Measurements from ENCODE around the gene PRPF6. TPM values are rescaled to one million over a fixed set of nuclear protein-coding genes. Genes with fewer than 3 reads are reported as not detected.
A peak's percentile ranks its signal among the peaks of the same experiment; 100 is the strongest.

Gene PRPF6
- total and polyA plus RNA-seq, 4 donors: 44.9 to 92.4 (median 75.2) TPM

DNA sequence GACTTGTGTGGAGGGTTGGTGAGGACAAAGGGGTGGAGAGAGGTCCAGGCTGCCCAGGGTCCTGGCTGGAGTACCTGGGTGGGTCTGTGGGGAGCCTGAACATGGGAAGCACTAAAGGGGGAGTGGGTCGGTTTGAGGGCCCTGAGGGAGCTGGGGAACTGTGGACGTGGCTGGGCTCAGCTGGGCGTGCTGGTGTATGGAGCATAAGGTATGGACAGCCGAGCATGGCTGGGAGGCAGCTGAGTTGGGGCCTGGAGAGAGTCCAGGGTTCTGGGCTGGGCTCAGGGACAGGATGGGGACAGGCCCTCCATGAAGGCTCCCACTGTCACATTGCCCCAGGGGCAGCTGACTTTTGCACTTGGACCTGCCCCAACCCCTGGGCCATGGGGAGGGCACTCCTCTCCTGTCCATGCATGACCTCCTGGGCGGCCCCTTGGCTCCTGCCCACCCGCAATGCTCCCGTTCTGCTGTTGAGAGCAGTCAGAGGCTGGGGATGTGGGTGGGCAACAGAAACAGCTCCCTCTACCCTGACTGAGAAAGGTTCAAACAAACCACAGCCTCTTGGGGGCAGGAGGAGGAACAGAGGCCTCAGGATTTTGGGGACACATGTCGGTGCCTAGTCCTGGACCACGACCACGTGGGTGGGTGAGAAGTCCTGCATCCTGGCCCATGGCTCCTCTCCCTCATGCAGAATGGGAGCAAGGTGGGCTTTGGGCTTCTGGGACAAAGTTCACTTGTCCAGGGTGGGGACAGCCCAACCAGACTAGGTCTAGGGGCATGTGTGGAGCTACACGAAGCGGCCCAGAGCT is 59.5 kb downstream of the PRPF6 start:
- WGBS (ENCODE audit: insufficient coverage): 68% methylated on average over 9 of the region's 12 CpGs
- Histone ChIP-seq H3K4me3 (ENCODE audit: low read depth, low read length) (no peak overlapping the region), H3K27me3 (ENCODE audit: control insufficient read depth, insufficient read depth, low read length) (peaks cover 84% of the 10 kb centered on the region), H3K27ac (ENCODE audit: low read depth, low read length) (no peak overlapping the region), H3K9me3 (ENCODE audit: control insufficient read depth, insufficient read depth, low read length) (no peaks in the 10 kb centered on the region), H3K36me3 (ENCODE audit: control insufficient read depth, insufficient read depth, low read length) (peaks cover 16% of the 10 kb centered on the region), H3K4me1 (ENCODE audit: control insufficient read depth, insufficient read depth, low read length) (peaks cover 49% of the 10 kb centered on the region)
- DNase-seq (ENCODE audit: low read depth in 4 of 6, low spot score in 6 of 6): no peak

DNA sequence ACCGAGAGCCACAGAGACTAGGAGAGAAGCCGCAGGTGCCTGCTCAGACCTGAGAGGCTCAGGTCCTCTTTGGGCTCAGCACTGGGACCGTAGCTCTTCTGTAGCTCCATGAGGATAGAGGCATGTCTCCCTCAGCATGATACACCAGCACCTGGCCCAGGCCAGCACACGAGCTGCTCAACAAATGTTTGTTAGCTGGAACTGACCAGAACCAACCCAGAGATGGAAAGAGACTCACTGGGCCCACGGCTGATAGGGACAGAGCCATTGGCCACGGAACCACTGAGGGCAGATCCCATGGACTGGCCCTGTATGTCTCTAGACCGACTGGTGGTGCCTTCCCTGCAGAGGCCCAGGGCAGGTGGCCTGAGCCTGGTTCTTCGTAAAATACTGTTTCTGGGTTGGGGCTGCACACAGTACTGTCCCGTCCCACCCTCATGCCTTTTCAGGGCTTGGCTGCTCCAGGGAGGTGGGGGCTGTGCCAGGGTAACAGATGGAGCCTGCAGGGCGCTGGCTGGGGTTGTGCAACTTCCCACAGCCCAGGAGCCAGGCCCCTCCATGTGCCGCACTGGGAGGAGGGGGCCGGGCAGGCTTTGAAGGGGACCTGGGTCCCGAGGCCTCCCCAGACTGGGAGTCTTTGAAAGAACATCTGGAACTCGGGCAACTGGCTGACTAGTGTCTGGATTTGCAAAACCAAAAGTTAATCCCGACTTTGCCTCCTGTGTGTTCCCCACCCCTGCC is 60.3 kb downstream of the PRPF6 start:
- no peak overlapping the region for H3K4me3 ChIP-seq (ENCODE audit: low read depth, low read length)
- peaks cover 8% of the 10 kb centered on the region for H3K36me3 ChIP-seq (ENCODE audit: control insufficient read depth, insufficient read depth, low read length)
- 43% methylated on average over 15 of the region's 15 CpGs for WGBS (ENCODE audit: insufficient coverage)
- H3K27me3 ChIP-seq (ENCODE audit: control insufficient read depth, insufficient read depth, low read length): peaks cover 92% of the 10 kb centered on the region
- peaks cover 44% of the 10 kb centered on the region for H3K4me1 ChIP-seq (ENCODE audit: control insufficient read depth, insufficient read depth, low read length)
- no peak overlapping the region for H3K27ac ChIP-seq (ENCODE audit: low read depth, low read length)
- peak in 1 of 6 donors; percentile 61 for DNase-seq (ENCODE audit: low read depth in 4 of 6, low spot score in 6 of 6)
- H3K9me3 ChIP-seq (ENCODE audit: control insufficient read depth, insufficient read depth, low read length): no peaks in the 10 kb centered on the region

DNA sequence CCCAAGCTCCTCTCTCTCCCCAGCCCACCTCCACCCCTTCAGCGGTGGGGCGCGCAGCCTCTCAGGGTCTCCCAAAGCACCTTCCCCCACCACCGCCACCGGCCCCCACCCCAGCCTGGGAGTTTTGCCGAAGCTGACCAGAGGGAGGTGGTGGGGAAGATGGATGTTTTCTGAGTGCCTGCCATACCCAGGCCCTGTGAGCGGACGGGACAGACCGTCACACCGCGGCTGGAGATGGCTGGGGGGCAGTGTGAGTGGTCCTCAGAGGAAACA is 60.8 kb downstream of the PRPF6 start:
- no peak for DNase-seq (ENCODE audit: low read depth in 4 of 6, low spot score in 6 of 6)
- H3K27ac ChIP-seq (ENCODE audit: low read depth, low read length): no peak overlapping the region
- H3K36me3 ChIP-seq (ENCODE audit: control insufficient read depth, insufficient read depth, low read length): peaks cover 3% of the 10 kb centered on the region
- peaks cover 42% of the 10 kb centered on the region for H3K4me1 ChIP-seq (ENCODE audit: control insufficient read depth, insufficient read depth, low read length)
- no peak overlapping the region for H3K4me3 ChIP-seq (ENCODE audit: low read depth, low read length)
- H3K27me3 ChIP-seq (ENCODE audit: control insufficient read depth, insufficient read depth, low read length): peaks cover 93% of the 10 kb centered on the region
- WGBS (ENCODE audit: insufficient coverage): 7% methylated on average over 6 of the region's 11 CpGs
- no peaks in the 10 kb centered on the region for H3K9me3 ChIP-seq (ENCODE audit: control insufficient read depth, insufficient read depth, low read length)

DNA sequence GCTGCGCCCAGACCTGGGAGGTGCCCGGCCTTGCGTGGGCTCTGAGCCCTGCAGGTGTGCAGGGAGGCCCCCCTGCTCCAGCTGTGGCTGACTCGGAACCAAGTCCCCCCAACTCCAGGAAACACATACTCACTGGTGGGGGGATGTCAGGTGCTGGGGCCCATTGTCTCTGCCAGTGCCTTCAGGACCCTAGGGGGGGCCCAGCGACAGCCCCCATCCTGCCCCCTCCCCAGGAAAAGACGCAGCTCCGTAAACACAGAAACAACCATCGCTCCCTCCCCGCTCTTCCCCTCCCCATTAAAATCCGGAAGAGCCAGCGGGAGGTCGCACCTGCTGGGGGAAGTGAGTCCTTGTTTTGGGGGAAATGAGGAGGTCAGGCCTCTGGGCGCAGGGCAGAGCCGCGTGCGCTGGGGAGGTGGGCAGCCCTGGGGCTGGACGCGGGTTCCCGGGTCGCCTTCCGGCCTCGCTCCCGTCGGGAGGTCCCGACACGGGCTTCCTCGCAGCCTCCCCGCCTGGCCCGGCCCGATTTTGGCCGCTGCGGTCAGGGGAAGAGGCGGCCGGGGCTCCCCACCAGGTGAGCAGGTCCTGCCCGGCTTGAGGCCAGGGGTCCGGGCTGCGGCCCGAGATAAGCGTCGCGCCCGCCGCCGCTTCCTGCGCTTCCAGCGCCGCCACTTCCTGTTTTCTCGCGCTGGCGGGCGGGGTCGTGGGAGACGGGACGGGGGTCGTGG is 61.3 kb downstream of the PRPF6 start:
- Histone ChIP-seq H3K4me1 (ENCODE audit: control insufficient read depth, insufficient read depth, low read length) (peaks cover 37% of the 10 kb centered on the region), H3K27me3 (ENCODE audit: control insufficient read depth, insufficient read depth, low read length) (peaks cover 93% of the 10 kb centered on the region), H3K36me3 (ENCODE audit: control insufficient read depth, insufficient read depth, low read length) (no peaks in the 10 kb centered on the region), H3K9me3 (ENCODE audit: control insufficient read depth, insufficient read depth, low read length) (no peaks in the 10 kb centered on the region), H3K27ac (ENCODE audit: low read depth, low read length) (no peak overlapping the region), H3K4me3 (ENCODE audit: low read depth, low read length) (no peak overlapping the region)
- no peak for DNase-seq (ENCODE audit: low read depth in 4 of 6, low spot score in 6 of 6)
- under 1% methylated on average over 25 of the region's 55 CpGs for WGBS (ENCODE audit: insufficient coverage)

DNA sequence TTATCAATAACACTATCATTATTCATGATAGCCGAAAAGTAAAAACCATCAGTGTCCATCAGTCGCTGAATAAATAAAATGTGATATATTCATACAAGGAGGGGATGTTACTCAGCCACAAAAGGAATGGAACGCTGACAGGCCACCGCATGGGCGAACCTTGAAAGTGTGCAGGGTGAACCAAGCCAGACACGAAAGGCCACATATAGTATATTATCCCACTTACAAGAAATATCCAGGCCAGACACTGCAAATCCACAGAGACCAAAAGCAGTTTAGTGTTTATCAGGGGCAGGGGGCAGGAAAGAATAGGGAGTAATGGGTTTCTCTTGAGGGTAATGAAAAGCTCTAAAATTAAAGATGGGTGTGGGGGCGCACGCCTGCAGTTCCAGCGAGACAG is 62.8 kb downstream of the PRPF6 start:
- no peaks in the 10 kb centered on the region for H3K36me3 ChIP-seq (ENCODE audit: control insufficient read depth, insufficient read depth, low read length)
- H3K27me3 ChIP-seq (ENCODE audit: control insufficient read depth, insufficient read depth, low read length): peaks cover 91% of the 10 kb centered on the region
- peaks cover 33% of the 10 kb centered on the region for H3K4me1 ChIP-seq (ENCODE audit: control insufficient read depth, insufficient read depth, low read length)
- no peak overlapping the region for H3K4me3 ChIP-seq (ENCODE audit: low read depth, low read length)
- H3K9me3 ChIP-seq (ENCODE audit: control insufficient read depth, insufficient read depth, low read length): no peaks in the 10 kb centered on the region
- WGBS (ENCODE audit: insufficient coverage): no CpG with 5 or more reads among the region's 9 CpGs
- H3K27ac ChIP-seq (ENCODE audit: low read depth, low read length): no peak overlapping the region
- no peak for DNase-seq (ENCODE audit: low read depth in 4 of 6, low spot score in 6 of 6)

DNA sequence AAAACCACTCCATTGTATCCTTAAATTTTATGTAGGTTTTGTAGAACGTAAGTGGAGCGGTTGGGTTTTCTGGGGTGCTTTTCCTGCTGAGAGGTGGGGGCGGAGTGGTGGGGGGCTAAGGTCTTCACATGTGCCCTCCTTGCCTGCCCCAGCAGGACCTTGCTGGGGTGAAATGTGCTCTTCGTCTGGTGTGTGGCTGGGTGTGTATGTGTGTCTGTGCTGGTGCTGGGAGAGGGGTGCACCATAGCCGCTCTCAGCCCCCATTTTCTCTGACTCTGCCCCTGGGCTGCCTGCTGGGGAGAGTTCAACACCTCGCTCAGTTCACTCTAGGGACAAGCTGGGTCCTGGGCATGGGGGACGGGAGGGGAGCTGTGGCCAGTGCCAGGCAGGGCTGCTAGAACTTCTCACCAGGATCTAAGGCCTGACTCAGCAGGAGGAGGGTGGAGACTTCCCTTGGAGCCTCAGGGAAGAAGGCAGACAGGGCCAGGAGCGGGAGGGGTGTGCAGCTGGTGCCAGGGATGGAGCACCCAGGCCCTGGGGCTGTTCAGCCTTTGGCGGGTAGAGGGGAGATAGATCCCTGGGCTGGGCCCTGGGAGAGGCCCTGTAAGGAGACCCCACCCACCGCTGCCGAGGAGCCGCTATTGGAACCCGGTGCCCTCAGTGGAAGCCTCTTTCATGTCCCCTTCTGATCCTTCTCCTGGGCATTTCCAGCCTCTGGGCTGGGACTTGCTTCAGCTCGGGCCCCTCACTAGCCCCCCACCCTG is 63.7 kb downstream of the PRPF6 start:
- DNase-seq (ENCODE audit: low read depth in 4 of 6, low spot score in 6 of 6): no peak
- H3K27me3 ChIP-seq (ENCODE audit: control insufficient read depth, insufficient read depth, low read length): peaks cover 83% of the 10 kb centered on the region
- no peak overlapping the region for H3K27ac ChIP-seq (ENCODE audit: low read depth, low read length)
- 65% methylated on average over 12 of the region's 14 CpGs for WGBS (ENCODE audit: insufficient coverage)
- H3K9me3 ChIP-seq (ENCODE audit: control insufficient read depth, insufficient read depth, low read length): no peaks in the 10 kb centered on the region
- no peak overlapping the region for H3K4me3 ChIP-seq (ENCODE audit: low read depth, low read length)
- H3K4me1 ChIP-seq (ENCODE audit: control insufficient read depth, insufficient read depth, low read length): peaks cover 27% of the 10 kb centered on the region
- no peaks in the 10 kb centered on the region for H3K36me3 ChIP-seq (ENCODE audit: control insufficient read depth, insufficient read depth, low read length)

DNA sequence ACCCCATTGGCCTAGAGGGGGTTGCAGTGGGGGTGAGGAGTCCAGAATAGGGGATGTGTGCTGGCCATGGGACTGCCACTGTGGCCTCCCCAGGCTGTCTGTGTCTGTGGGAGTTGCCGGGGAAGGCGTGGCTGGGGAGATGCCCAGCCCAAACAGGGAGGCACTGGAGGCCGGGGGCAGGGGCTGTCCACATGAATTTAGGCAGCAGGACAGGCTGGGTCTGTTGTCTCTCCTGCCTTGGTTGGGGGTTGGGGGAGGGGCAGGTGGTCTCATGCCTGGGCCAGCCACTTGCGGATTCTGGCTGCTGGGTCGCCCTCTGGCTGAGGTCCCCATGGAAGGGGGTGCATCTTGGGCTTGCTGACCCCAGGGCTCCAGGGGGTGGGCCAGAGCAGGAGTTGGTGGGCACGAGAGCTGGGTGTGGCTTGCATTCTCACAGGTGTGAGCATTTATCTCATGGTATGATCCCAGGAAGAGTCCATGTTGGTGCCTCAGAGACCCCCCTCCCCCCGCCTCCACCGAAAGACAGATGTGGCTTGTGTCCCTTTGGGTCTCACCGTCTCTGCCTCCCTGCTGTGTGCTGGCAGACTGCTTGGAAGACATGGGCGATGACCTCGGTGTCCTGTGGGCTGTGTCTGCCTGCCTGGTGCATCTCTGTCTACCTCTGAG is 64.5 kb downstream of the PRPF6 start:
- 58% methylated on average over 11 of the region's 11 CpGs for WGBS (ENCODE audit: insufficient coverage)
- no peak overlapping the region for H3K4me3 ChIP-seq (ENCODE audit: low read depth, low read length)
- H3K9me3 ChIP-seq (ENCODE audit: control insufficient read depth, insufficient read depth, low read length): no peaks in the 10 kb centered on the region
- no peak for DNase-seq (ENCODE audit: low read depth in 4 of 6, low spot score in 6 of 6)
- no peak overlapping the region for H3K27ac ChIP-seq (ENCODE audit: low read depth, low read length)
- H3K4me1 ChIP-seq (ENCODE audit: control insufficient read depth, insufficient read depth, low read length): peaks cover 27% of the 10 kb centered on the region
- H3K27me3 ChIP-seq (ENCODE audit: control insufficient read depth, insufficient read depth, low read length): peaks cover 83% of the 10 kb centered on the region
- H3K36me3 ChIP-seq (ENCODE audit: control insufficient read depth, insufficient read depth, low read length): no peaks in the 10 kb centered on the region

DNA sequence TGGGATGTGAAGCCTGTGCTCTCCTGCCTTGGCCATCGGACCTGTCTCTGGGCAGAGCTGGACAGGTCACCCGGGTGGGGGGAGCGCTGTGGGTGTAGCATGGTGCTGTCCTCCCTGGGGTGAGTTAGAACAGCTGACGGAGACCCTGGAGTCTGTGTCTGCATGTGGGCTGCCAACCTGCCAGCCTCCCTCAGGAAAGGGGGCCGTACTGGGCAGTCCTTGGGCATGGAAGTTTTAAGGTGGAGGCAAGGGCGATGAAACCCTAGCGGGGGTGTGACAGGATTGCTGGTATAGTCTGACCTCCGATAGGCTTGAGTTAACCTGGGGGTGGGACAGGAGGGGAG is 66.1 kb downstream of the PRPF6 start:
- Histone ChIP-seq H3K27ac (ENCODE audit: low read depth, low read length) (no peak overlapping the region), H3K4me1 (ENCODE audit: control insufficient read depth, insufficient read depth, low read length) (peaks cover 30% of the 10 kb centered on the region), H3K4me3 (ENCODE audit: low read depth, low read length) (no peak overlapping the region), H3K36me3 (ENCODE audit: control insufficient read depth, insufficient read depth, low read length) (no peaks in the 10 kb centered on the region), H3K27me3 (ENCODE audit: control insufficient read depth, insufficient read depth, low read length) (peaks cover 81% of the 10 kb centered on the region), H3K9me3 (ENCODE audit: control insufficient read depth, insufficient read depth, low read length) (no peaks in the 10 kb centered on the region)
- 76% methylated on average over 8 of the region's 8 CpGs for WGBS (ENCODE audit: insufficient coverage)
- DNase-seq (ENCODE audit: low read depth in 4 of 6, low spot score in 6 of 6): no peak

DNA sequence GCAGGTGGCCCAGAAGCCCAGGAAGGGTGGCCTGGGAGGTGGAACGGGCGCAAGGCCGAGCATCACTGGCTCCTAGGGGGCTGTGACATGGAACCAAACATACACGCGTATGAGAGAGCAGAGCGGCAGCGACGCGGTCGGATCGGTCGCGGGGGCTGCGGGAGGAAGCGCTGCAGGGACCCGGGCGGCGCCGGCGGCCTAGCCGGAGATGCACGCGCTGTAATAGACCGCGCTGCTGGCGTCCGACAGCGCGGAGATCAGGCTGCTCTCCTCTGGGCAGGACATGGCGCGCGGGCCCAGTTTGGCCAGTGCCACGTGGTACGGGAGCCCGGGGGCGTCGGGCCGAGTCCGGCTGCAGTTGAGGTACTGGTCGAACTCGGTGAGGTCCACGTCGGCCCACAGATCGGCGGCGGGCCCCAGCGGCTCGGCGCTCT is 67.1 kb downstream of the PRPF6 start:
- H3K4me3 ChIP-seq (ENCODE audit: low read depth, low read length): no peak overlapping the region
- no peak overlapping the region for H3K27ac ChIP-seq (ENCODE audit: low read depth, low read length)
- H3K9me3 ChIP-seq (ENCODE audit: control insufficient read depth, insufficient read depth, low read length): no peaks in the 10 kb centered on the region

More for the DNA sequence above, 67.1 kb downstream of the PRPF6 start:
- no peak for DNase-seq (ENCODE audit: low read depth in 4 of 6, low spot score in 6 of 6)
- 4% methylated on average over 49 of the region's 49 CpGs for WGBS (ENCODE audit: insufficient coverage)
- peaks cover 81% of the 10 kb centered on the region for H3K27me3 ChIP-seq (ENCODE audit: control insufficient read depth, insufficient read depth, low read length)
- H3K4me1 ChIP-seq (ENCODE audit: control insufficient read depth, insufficient read depth, low read length): peaks cover 26% of the 10 kb centered on the region
- no peaks in the 10 kb centered on the region for H3K36me3 ChIP-seq (ENCODE audit: control insufficient read depth, insufficient read depth, low read length)

All from spinal cord (tissue), 10 donors.